GM18858 (cell line): ENCODE results near the gene ALDH1B1.
"Not testable (repeated sequence)": the region's sequence is repeated elsewhere in the genome, so short reads cannot be mapped to it uniquely, and the experiment has no call there.

Experiments
- ATAC-seq: cut with Tn5 transposase; IDR thresholded peaks from one replicate; pipeline ENCODE4 v1.9.1; 2021; ENCODE audit not compliant: unreplicated experiment

The ALDH1B1 gene

GRCh38 chr9:38385896-38386295 is 6.6 kb upstream of the ALDH1B1 start:
- no peak for ATAC-seq

GRCh38 chr9:38386319-38386895 is 6.1 kb upstream of the ALDH1B1 start:
- ATAC-seq = no peak

GRCh38 chr9:38387066-38387465 is 5.4 kb upstream of the ALDH1B1 start:
- ATAC-seq = no peak

GRCh38 chr9:38387751-38388150 is 4.8 kb upstream of the ALDH1B1 start:
- ATAC-seq = no peak

GRCh38 chr9:38388283-38389223 is 3.9 kb upstream of the ALDH1B1 start:
- ATAC-seq = no peak

GRCh38 chr9:38389313-38389712 is 3.2 kb upstream of the ALDH1B1 start:
- ATAC-seq = no peak

GRCh38 chr9:38390442-38390841 is 2.1 kb upstream of the ALDH1B1 start:
- ATAC-seq = no peak

GRCh38 chr9:38390851-38391250 is 1.7 kb upstream of the ALDH1B1 start:
- ATAC-seq = no peak

- ATAC-seq = no peak
Observed at GRCh38 chr9:38391278-38392118, 1.0 kb upstream of the ALDH1B1 start.

GRCh38 chr9:38393128-38393796 is 760 bp downstream of the ALDH1B1 start:
- ATAC-seq = no peak

- no peak for ATAC-seq
Observed at GRCh38 chr9:38394416-38394815, 1.9 kb downstream of the ALDH1B1 start.

GRCh38 chr9:38395653-38396370 is 3.3 kb downstream of the ALDH1B1 start:
- no peak for ATAC-seq

GRCh38 chr9:38396371-38396671 is 3.8 kb downstream of the ALDH1B1 start:
- no peak for ATAC-seq

- not testable (repeated sequence) for ATAC-seq
Observed at GRCh38 chr9:38399191-38399590, 6.7 kb downstream of the ALDH1B1 start.

- ATAC-seq = no peak
Observed at GRCh38 chr9:38401994-38402393, 9.5 kb downstream of the ALDH1B1 start.

GRCh38 chr9:38404314-38404713 is 11.8 kb downstream of the ALDH1B1 start:
- no peak for ATAC-seq

- no peak for ATAC-seq
Observed at GRCh38 chr9:38405785-38406184, 13.3 kb downstream of the ALDH1B1 start.

GRCh38 chr9:38406476-38407186 is 14.1 kb downstream of the ALDH1B1 start:
- no peak for ATAC-seq

- no peak for ATAC-seq
Observed at GRCh38 chr9:38408719-38409118, 16.2 kb downstream of the ALDH1B1 start.

- no peak for ATAC-seq
Observed at GRCh38 chr9:38412751-38413150, 20.2 kb downstream of the ALDH1B1 start.
